Fibroblast of lung (primary cell): ENCODE data around the gene ATP9B. TPM values are rescaled to one million over a fixed set of nuclear protein-coding genes. Genes with fewer than 3 reads are reported as not detected.

Experiments
- DNase-seq, 2 donors: peaks; one replicate each; pipeline versions ENCODE4 v3.0.0 to v3.0.0-alpha.2; 2010; ENCODE audit warnings: low read depth in 2 of 2
- H2AFZ ChIP-seq: 2 replicates; pipeline ENCODE4 v1.5.1; 2012; ENCODE audit warnings: low read length, control low read depth, inconsistent platforms
- H3K27ac ChIP-seq: 2 replicates; pipeline ENCODE4 v1.5.1; 2011; ENCODE audit warnings: low read length, control low read depth; ENCODE audit not compliant: insufficient read depth
- H3K27me3 ChIP-seq: 2 replicates; pipeline ENCODE4 v1.5.1; 2011; ENCODE audit warnings: mild to moderate bottlenecking, low read length; ENCODE audit not compliant: control insufficient read depth, insufficient read depth
- H3K36me3 ChIP-seq: 2 replicates; pipeline ENCODE4 v1.5.1; 2011; ENCODE audit warnings: low read length; ENCODE audit not compliant: control insufficient read depth, insufficient read depth
- H3K4me1 ChIP-seq: 2 replicates; pipeline ENCODE4 v1.5.1; 2011; ENCODE audit warnings: low read length; ENCODE audit not compliant: control insufficient read depth, insufficient read depth; ENCODE audit errors: extremely low read depth
- H3K4me2 ChIP-seq: 2 replicates; pipeline ENCODE4 v1.5.1; 2011; ENCODE audit warnings: low read length, control low read depth; ENCODE audit not compliant: insufficient read depth; ENCODE audit errors: extremely low read depth
- H3K4me3 ChIP-seq, 4 experiments: fragments of 200-600 bp in 1 of 4; sonication (generic) in 1 of 4; replicated peaks in 1 of 4; 2 replicates each; pipeline ENCODE4 v1.5.1; 2011 to 2016; ENCODE audit warnings: low read length in 4 of 4, low read depth in 3 of 4, mild to moderate bottlenecking in 3 of 4, control low read depth in 2 of 4, inconsistent platforms in 1 of 4, mixed read lengths in 1 of 4; ENCODE audit not compliant: insufficient read depth in 1 of 4; ENCODE audit errors: control extremely low read depth in 1 of 4
- H3K79me2 ChIP-seq: 2 replicates; pipeline ENCODE4 v1.5.1; 2012; ENCODE audit warnings: mild to moderate bottlenecking, low read length, inconsistent platforms; ENCODE audit not compliant: control insufficient read depth, insufficient read depth
- H3K9ac ChIP-seq: 2 replicates; pipeline ENCODE4 v1.5.1; 2011; ENCODE audit warnings: mild to moderate bottlenecking, low read length, control low read depth; ENCODE audit not compliant: insufficient read depth
- H3K9me3 ChIP-seq: 2 replicates; pipeline ENCODE4 v1.5.1; 2012; ENCODE audit warnings: low read depth, low read length; ENCODE audit not compliant: control insufficient read depth, insufficient read depth
- H4K20me1 ChIP-seq: 2 replicates; pipeline ENCODE4 v1.5.1; 2011; ENCODE audit warnings: low read length; ENCODE audit not compliant: control insufficient read depth, insufficient read depth; ENCODE audit errors: extremely low read depth
- EZH2 ChIP-seq: IDR thresholded peaks from 2 replicates; pipeline ENCODE4 v1.5.1; 2012; ENCODE audit warnings: low read length, control low read depth, mild to moderate bottlenecking; ENCODE audit errors: missing control alignments
- polyA plus RNA-seq, 2 donors: library from polyadenylated mRNA; depleted of rRNA in 1 of 2; stranded (reverse) in 1 of 2; unstranded in 1 of 2; fragments of >200 nt; gene quantifications; 2 replicates each; pipeline ENCODE4 v1.2.1, GENCODE V29; 2011 to 2012; ENCODE audit warnings: missing spikeins in 1 of 2
- total RNA-seq: library from RNA; depleted of rRNA; stranded (reverse); fragments of >200 nt; gene quantifications from 2 replicates; pipeline ENCODE4 v1.2.1, GENCODE V29; 2014
- TF ChIP-seq, protein P1 (sequence below), 2 donors: IDR thresholded peaks in 1 of 2; conservative IDR thresholded peaks in 1 of 2; 1 replicate in 1 of 2; 2 replicates in 1 of 2; pipeline ENCODE4 v1.5.1; 2011 to 2012; ENCODE audit warnings: low read length in 2 of 2, control low read depth in 1 of 2, inconsistent platforms in 1 of 2, low read depth in 1 of 2, mild to moderate bottlenecking in 1 of 2

ATP9B gene
- total and polyA plus RNA-seq, 2 donors (not counting 1 experiment from before 2014, with no cell fraction given) = 11.2 to 27.7 TPM

DNA sequence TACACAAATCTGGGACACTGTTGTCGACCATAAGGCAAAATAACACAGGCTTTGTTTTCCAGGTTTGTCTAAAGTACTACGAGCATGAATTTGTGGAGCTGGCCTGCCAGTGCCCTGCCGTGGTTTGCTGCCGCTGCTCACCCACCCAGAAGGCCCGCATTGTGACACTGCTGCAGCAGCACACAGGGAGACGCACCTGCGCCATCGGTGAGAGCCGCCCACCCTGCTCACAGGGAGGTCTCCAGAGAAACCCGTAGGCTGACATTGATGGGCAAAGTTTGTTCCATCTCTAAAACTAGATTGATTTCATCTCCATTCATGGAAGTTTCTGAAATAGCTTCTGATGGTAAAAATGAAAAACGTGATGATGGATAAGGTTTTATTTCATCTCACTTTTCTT lies 276.2 kb downstream of the ATP9B start:
- Histone ChIP-seq H3K27ac (no peak overlapping the region), H3K27me3 (no peaks in the 10 kb centered on the region), H3K79me2 (no peaks in the 10 kb centered on the region), H4K20me1 (no peaks in the 10 kb centered on the region), H2AFZ (no peak overlapping the region), H3K4me3 (no peak overlapping the region), H3K4me1 (no peaks in the 10 kb centered on the region), H3K9me3 (no peaks in the 10 kb centered on the region), H3K36me3 (peaks cover 13% of the 10 kb centered on the region), H3K9ac (no peak overlapping the region), H3K4me2 (no peak overlapping the region)
- TF ChIP-seq, protein P1, sequence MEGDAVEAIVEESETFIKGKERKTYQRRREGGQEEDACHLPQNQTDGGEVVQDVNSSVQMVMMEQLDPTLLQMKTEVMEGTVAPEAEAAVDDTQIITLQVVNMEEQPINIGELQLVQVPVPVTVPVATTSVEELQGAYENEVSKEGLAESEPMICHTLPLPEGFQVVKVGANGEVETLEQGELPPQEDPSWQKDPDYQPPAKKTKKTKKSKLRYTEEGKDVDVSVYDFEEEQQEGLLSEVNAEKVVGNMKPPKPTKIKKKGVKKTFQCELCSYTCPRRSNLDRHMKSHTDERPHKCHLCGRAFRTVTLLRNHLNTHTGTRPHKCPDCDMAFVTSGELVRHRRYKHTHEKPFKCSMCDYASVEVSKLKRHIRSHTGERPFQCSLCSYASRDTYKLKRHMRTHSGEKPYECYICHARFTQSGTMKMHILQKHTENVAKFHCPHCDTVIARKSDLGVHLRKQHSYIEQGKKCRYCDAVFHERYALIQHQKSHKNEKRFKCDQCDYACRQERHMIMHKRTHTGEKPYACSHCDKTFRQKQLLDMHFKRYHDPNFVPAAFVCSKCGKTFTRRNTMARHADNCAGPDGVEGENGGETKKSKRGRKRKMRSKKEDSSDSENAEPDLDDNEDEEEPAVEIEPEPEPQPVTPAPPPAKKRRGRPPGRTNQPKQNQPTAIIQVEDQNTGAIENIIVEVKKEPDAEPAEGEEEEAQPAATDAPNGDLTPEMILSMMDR (conservative IDR thresholded peaks at IDR 0.05 in 1 of 2, IDR thresholded peaks at IDR 0.05 in 1 of 2; ENCODE audit: low read depth in 1 of 2, low read length in 2 of 2) = no peak
- no peak for TF ChIP-seq EZH2
- DNase-seq = no peak

DNA sequence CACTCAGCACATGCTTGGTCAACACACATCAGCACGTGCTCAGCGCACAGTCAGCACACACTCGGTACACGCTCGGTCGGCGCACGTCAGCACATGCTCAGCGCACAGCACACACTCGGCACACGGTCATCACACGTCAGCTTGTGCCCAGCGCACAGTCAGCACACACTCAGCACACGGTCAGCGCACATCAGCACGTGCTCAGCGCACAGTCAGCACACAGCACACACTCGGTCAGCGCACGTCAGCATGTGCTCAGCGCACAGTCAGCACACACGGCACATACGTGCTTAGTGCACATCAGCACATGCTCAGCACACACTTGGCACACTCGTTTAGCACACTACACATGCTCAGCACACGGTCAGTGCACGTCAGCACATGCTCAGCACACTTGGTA lies 276.8 kb downstream of the ATP9B start:
- Histone ChIP-seq H3K27ac (no peak overlapping the region), H3K9me3 (no peaks in the 10 kb centered on the region), H3K79me2 (no peaks in the 10 kb centered on the region), H3K4me1 (no peaks in the 10 kb centered on the region), H3K27me3 (no peaks in the 10 kb centered on the region), H4K20me1 (no peaks in the 10 kb centered on the region), H3K9ac (no peak overlapping the region), H2AFZ (no peak overlapping the region), H3K36me3 (peaks cover 13% of the 10 kb centered on the region), H3K4me3 (no peak overlapping the region), H3K4me2 (no peak overlapping the region)
- TF ChIP-seq EZH2 = no peak
- TF ChIP-seq, protein P1 (conservative IDR thresholded peaks at IDR 0.05 in 1 of 2, IDR thresholded peaks at IDR 0.05 in 1 of 2; ENCODE audit: low read depth in 1 of 2, low read length in 2 of 2) = no peak
- DNase-seq = no peak

GRCh38 chr18:79348066-79348465 lies 278.9 kb downstream of the ATP9B start:
- Histone ChIP-seq H2AFZ (no peak overlapping the region), H3K27ac (no peak overlapping the region), H3K36me3 (peaks cover 13% of the 10 kb centered on the region), H4K20me1 (no peaks in the 10 kb centered on the region), H3K4me1 (no peaks in the 10 kb centered on the region), H3K9ac (no peak overlapping the region), H3K4me2 (no peak overlapping the region), H3K9me3 (no peaks in the 10 kb centered on the region), H3K27me3 (no peaks in the 10 kb centered on the region), H3K4me3 (no peak overlapping the region), H3K79me2 (no peaks in the 10 kb centered on the region)
- DNase-seq = peak in 1 of 2 donors; percentile 43
- TF ChIP-seq, protein P1 (conservative IDR thresholded peaks at IDR 0.05 in 1 of 2, IDR thresholded peaks at IDR 0.05 in 1 of 2; ENCODE audit: low read depth in 1 of 2, low read length in 2 of 2) = no peak
- TF ChIP-seq EZH2 = no peak
